IMR-90 (cell line): Measurements from ENCODE around the gene LPA.

Experiments
- BHLHE40 ChIP-seq: fragments of 150-350 bp; IDR thresholded peaks from 2 replicates; pipeline ENCODE4 v1.6.1; 2016; ENCODE audit warnings: mild to moderate bottlenecking, low read depth, low read length
- CEBPB ChIP-seq: IDR thresholded peaks from 2 replicates; pipeline ENCODE4 v1.6.1; 2012; ENCODE audit warnings: low read depth, low read length, improper control_type of control experiment
- CHD1 ChIP-seq: IDR thresholded peaks from 2 replicates; pipeline ENCODE4 v1.6.1; 2012; ENCODE audit warnings: low read depth, low read length, improper control_type of control experiment
- CTCF ChIP-seq: conservative IDR thresholded peaks from 2 replicates; pipeline ENCODE4 v1.5.1; 2012; ENCODE audit warnings: mild to moderate bottlenecking, low read depth, low read length, improper control_type of control experiment
- FOS ChIP-seq: fragments of 150-350 bp; IDR thresholded peaks from 2 replicates; pipeline ENCODE4 v1.6.1; 2016; ENCODE audit warnings: low read depth, low read length
- MAFK ChIP-seq: IDR thresholded peaks from 2 replicates; pipeline ENCODE4 v1.6.1; 2012; ENCODE audit warnings: low read depth, low read length, improper control_type of control experiment
- MXI1 ChIP-seq: IDR thresholded peaks from 2 replicates; pipeline ENCODE4 v1.6.1; 2012; ENCODE audit warnings: low read depth, mild to moderate bottlenecking, low read length, moderate library complexity, borderline replicate concordance
- NFE2L2 ChIP-seq: fragments of 150-350 bp; IDR thresholded peaks from 2 replicates; pipeline ENCODE4 v1.6.1; 2016; ENCODE audit warnings: low read depth, mild to moderate bottlenecking, low read length
- POLR2A ChIP-seq: IDR thresholded peaks from 2 replicates; pipeline ENCODE4 v1.6.1; 2012; ENCODE audit warnings: mild to moderate bottlenecking, low read depth, low read length
- RAD21 ChIP-seq: IDR thresholded peaks from 2 replicates; pipeline ENCODE4 v1.6.1; 2012; ENCODE audit warnings: low read length, improper control_type of control experiment
- RCOR1 ChIP-seq: IDR thresholded peaks from 2 replicates; pipeline ENCODE4 v1.6.1; 2012; ENCODE audit warnings: mild to moderate bottlenecking, low read length, improper control_type of control experiment; ENCODE audit not compliant: insufficient replicate concordance
- USF2 ChIP-seq: fragments of 150-350 bp; IDR thresholded peaks from 2 replicates; pipeline ENCODE4 v1.6.1; 2017; ENCODE audit warnings: mild to moderate bottlenecking, antibody characterized with exemption, low read length, low read depth

GRCh38 chr6:160487116-160487515 lies 177.0 kb downstream of the LPA start:
- TF ChIP-seq RAD21 (no peak), CTCF (no peak), CHD1 (no peak), USF2 (no peak), CEBPB (no peak), POLR2A (no peak), RCOR1 (no peak), NFE2L2 (no peak), MXI1 (no peak), MAFK (no peak), FOS (no peak), BHLHE40 (no peak)
